ENCODE results near the gene FHIT.

DNA sequence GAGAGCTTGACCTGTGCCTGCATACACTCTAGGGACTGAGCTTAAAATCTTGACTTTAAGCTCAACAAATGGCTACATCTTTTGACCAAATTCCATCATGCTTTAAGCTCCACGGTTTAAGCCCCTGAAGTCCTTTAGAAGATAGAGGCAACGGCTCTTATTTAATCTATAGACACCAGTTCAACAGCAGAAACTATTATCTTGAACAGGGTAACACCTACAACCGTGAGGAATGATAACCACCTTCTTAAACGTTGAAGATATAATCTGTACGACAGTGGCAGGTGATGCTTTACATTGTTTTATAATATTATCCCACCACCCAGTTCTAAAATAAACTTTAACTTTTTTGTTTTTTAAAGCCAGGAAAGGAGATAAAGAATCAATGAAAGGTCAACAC, 1007.8 kb downstream of the FHIT start:
- TF ChIP-seq GATA2 (IDR thresholded peaks at IDR 0.05; ENCODE audit: low read depth, low read length): no peak
- TF ChIP-seq GATA3 (IDR thresholded peaks at IDR 0.05; ENCODE audit: low read depth, low read length): no peak

All from SH-SY5Y (cell line).